Astrocyte (in vitro differentiated cells and primary cell): ENCODE measurements around the gene URI1. TPM values are rescaled to one million over a fixed set of nuclear protein-coding genes. Genes with fewer than 3 reads are reported as not detected.

ENCODE experiments used
- DNase-seq: peaks from one replicate; pipeline ENCODE4 v3.0.0-alpha.2; 2010; ENCODE audit warnings: low read depth
- FAIRE-seq: peaks from 2 replicates; lab custom pipeline; 2011; peaks lifted over from hg19 to GRCh38; lab: Jason Lieb, UNC
- H2AFZ ChIP-seq: 2 replicates; pipeline ENCODE4 v1.6.0; 2012; ENCODE audit warnings: low read depth, low read length, inconsistent platforms
- H3K27ac ChIP-seq: 2 replicates; pipeline ENCODE4 v1.5.1; 2011; ENCODE audit warnings: low read depth, low read length, inconsistent platforms
- H3K27me3 ChIP-seq: 2 replicates; pipeline ENCODE4 v1.6.0; 2011; ENCODE audit warnings: low read length, inconsistent platforms; ENCODE audit not compliant: insufficient read depth
- H3K36me3 ChIP-seq: 2 replicates; pipeline ENCODE4 v1.5.1; 2011; ENCODE audit warnings: low read length, inconsistent platforms; ENCODE audit not compliant: insufficient read depth
- H3K4me1 ChIP-seq: 2 replicates; pipeline ENCODE4 v1.5.1; 2011; ENCODE audit warnings: low read length, inconsistent platforms; ENCODE audit not compliant: insufficient read depth
- H3K4me2 ChIP-seq: 2 replicates; pipeline ENCODE4 v1.6.0; 2012; ENCODE audit warnings: low read length, inconsistent platforms
- H3K4me3 ChIP-seq: 2 replicates; pipeline ENCODE4 v1.5.1; 2011; ENCODE audit warnings: low read depth, mild to moderate bottlenecking, low read length, inconsistent platforms; ENCODE audit not compliant: insufficient read depth
- H3K79me2 ChIP-seq: 2 replicates; pipeline ENCODE4 v1.6.0; 2012; ENCODE audit warnings: mild to moderate bottlenecking, low read length, inconsistent platforms; ENCODE audit not compliant: insufficient read depth
- H3K9ac ChIP-seq: 2 replicates; pipeline ENCODE4 v1.6.0; 2012; ENCODE audit warnings: mild to moderate bottlenecking, low read length, inconsistent platforms
- H3K9me3 ChIP-seq: 2 replicates; pipeline ENCODE4 v1.5.1; 2012; ENCODE audit warnings: low read depth, mild to moderate bottlenecking, low read length, inconsistent platforms; ENCODE audit not compliant: insufficient read depth
- H4K20me1 ChIP-seq: 2 replicates; pipeline ENCODE4 v1.6.0; 2012; ENCODE audit warnings: low read length, inconsistent platforms; ENCODE audit not compliant: insufficient read depth
- H3K27ac Mint-ChIP-seq: one replicate; pipeline ENCODE4 v1.8.0; 2021; ENCODE audit warnings: mild to moderate bottlenecking, mixed read lengths; ENCODE audit not compliant: unreplicated experiment
- H3K27me3 Mint-ChIP-seq: one replicate; pipeline ENCODE4 v1.8.0; 2021; ENCODE audit warnings: low read depth, mixed read lengths; ENCODE audit not compliant: unreplicated experiment
- H3K36me3 Mint-ChIP-seq: one replicate; pipeline ENCODE4 v1.8.0; 2021; ENCODE audit warnings: low read depth, mixed read lengths; ENCODE audit not compliant: unreplicated experiment
- H3K4me1 Mint-ChIP-seq: one replicate; pipeline ENCODE4 v1.8.0; 2021; ENCODE audit warnings: low read depth, mixed read lengths; ENCODE audit not compliant: unreplicated experiment
- H3K4me3 Mint-ChIP-seq: one replicate; pipeline ENCODE4 v1.8.0; 2021; ENCODE audit warnings: mild to moderate bottlenecking, moderate library complexity, mixed read lengths; ENCODE audit not compliant: unreplicated experiment
- H3K9me3 Mint-ChIP-seq: one replicate; pipeline ENCODE4 v1.8.0; 2021; ENCODE audit warnings: mild to moderate bottlenecking, mixed read lengths; ENCODE audit not compliant: unreplicated experiment
- EZH2 ChIP-seq: IDR thresholded peaks from 2 replicates; pipeline ENCODE4 v1.6.1; 2012; ENCODE audit warnings: mild to moderate bottlenecking, low read length, inconsistent platforms; ENCODE audit not compliant: insufficient read depth
- total RNA-seq: library from RNA; stranded (reverse); gene quantifications from 2 replicates; pipeline ENCODE4 v1.2.1, GENCODE V29; 2021
- TF ChIP-seq, protein P1 (sequence below): IDR thresholded peaks from 2 replicates; pipeline ENCODE4 v1.5.1; 2011; ENCODE audit warnings: low read depth, mild to moderate bottlenecking, inconsistent platforms, low read length, moderate library complexity; ENCODE audit not compliant: insufficient read depth

URI1 gene
- total RNA-seq, 1 donor from 2014 or later, result 61.4 TPM

GRCh38 chr19:29896802-29897201 lies 45.2 kb upstream of the URI1 start:
- Mint-ChIP-seq H3K27ac (no peak overlapping the region), H3K4me3 (no peak overlapping the region), H3K27me3 (peaks cover 21% of the 10 kb centered on the region), H3K4me1 (no peaks in the 10 kb centered on the region), H3K9me3 (no peaks in the 10 kb centered on the region), H3K36me3 (no peaks in the 10 kb centered on the region)
- TF ChIP-seq, protein P1, sequence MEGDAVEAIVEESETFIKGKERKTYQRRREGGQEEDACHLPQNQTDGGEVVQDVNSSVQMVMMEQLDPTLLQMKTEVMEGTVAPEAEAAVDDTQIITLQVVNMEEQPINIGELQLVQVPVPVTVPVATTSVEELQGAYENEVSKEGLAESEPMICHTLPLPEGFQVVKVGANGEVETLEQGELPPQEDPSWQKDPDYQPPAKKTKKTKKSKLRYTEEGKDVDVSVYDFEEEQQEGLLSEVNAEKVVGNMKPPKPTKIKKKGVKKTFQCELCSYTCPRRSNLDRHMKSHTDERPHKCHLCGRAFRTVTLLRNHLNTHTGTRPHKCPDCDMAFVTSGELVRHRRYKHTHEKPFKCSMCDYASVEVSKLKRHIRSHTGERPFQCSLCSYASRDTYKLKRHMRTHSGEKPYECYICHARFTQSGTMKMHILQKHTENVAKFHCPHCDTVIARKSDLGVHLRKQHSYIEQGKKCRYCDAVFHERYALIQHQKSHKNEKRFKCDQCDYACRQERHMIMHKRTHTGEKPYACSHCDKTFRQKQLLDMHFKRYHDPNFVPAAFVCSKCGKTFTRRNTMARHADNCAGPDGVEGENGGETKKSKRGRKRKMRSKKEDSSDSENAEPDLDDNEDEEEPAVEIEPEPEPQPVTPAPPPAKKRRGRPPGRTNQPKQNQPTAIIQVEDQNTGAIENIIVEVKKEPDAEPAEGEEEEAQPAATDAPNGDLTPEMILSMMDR, result no peak
- no peak for TF ChIP-seq EZH2
- Histone ChIP-seq H3K36me3 (no peaks in the 10 kb centered on the region), H3K9ac (no peak overlapping the region), H3K4me2 (no peak overlapping the region), H4K20me1 (no peaks in the 10 kb centered on the region), H3K4me3 (no peak overlapping the region), H3K4me1 (no peaks in the 10 kb centered on the region), H2AFZ (no peak overlapping the region), H3K27ac (no peak overlapping the region), H3K79me2 (no peaks in the 10 kb centered on the region), H3K27me3 (no peaks in the 10 kb centered on the region), H3K9me3 (no peaks in the 10 kb centered on the region)
- FAIRE-seq (no peak), DNase-seq (no peak)

DNA sequence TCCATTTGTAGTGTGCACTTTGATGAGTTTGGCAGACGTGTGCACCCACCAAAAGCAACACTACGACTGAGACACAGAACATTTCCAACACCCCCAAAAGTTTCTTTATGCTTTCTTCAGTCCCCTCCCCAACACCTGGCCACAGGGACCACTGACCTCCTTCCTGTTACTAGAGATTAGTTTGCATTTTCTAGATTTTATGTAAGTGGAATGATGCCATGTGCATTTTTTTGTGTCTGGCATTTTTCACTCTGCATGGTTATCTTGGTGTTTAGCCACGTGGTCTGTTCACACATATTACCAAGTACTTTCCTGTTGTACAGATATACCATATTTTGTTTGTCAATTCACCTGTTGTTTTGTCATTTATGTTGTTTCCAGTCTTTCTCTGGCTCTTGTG lies 44.6 kb upstream of the URI1 start:
- no peak for FAIRE-seq
- no peak overlapping the region for H3K27ac Mint-ChIP-seq

DNA sequence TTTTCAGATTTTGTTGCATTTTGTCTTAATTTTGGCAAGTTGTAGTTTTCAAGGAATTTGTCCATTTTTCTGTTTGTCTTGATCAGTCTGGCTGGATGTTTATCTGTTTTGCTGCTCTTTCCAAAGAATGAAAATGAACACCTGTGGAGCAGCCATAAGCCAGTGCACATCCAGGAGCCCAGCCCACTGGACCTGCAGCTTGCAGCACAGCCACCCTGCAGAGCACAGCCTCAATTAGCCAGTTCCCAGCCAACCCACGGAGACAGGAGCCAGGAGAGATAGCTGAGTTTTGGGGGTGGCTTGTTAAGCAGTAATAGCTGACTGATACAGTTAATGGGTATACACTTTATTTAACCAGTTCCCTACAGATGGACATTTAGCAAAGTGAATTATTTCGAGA lies 38.0 kb upstream of the URI1 start:
- FAIRE-seq, result no peak
- H3K27me3 ChIP-seq, result no peaks in the 10 kb centered on the region
- H3K4me3 Mint-ChIP-seq, result no peak overlapping the region

More for the DNA sequence above, 44.6 kb upstream of the URI1 start:
- Histone ChIP-seq H3K4me1 (no peaks in the 10 kb centered on the region), H3K9ac (no peak overlapping the region), H3K9me3 (no peaks in the 10 kb centered on the region), H3K79me2 (no peaks in the 10 kb centered on the region), H3K4me3 (no peak overlapping the region), H3K27me3 (no peaks in the 10 kb centered on the region), H2AFZ (no peak overlapping the region), H3K4me2 (no peak overlapping the region), H3K27ac (no peak overlapping the region), H4K20me1 (no peaks in the 10 kb centered on the region), H3K36me3 (no peaks in the 10 kb centered on the region)
- Mint-ChIP-seq H3K36me3 (no peaks in the 10 kb centered on the region), H3K9me3 (no peaks in the 10 kb centered on the region), H3K4me1 (no peaks in the 10 kb centered on the region), H3K27me3 (peaks cover 17% of the 10 kb centered on the region), H3K4me3 (no peak overlapping the region)
- TF ChIP-seq, protein P1, result no peak
- no peak for TF ChIP-seq EZH2
- no peak for DNase-seq

More for the DNA sequence above, 38.0 kb upstream of the URI1 start:
- Mint-ChIP-seq H3K36me3 (no peaks in the 10 kb centered on the region), H3K27ac (no peak overlapping the region), H3K27me3 (no peaks in the 10 kb centered on the region), H3K4me1 (no peaks in the 10 kb centered on the region), H3K9me3 (no peaks in the 10 kb centered on the region)
- Histone ChIP-seq H3K4me2 (no peak overlapping the region), H3K9ac (no peak overlapping the region), H3K4me3 (no peak overlapping the region), H3K4me1 (no peaks in the 10 kb centered on the region), H3K9me3 (no peaks in the 10 kb centered on the region), H4K20me1 (no peaks in the 10 kb centered on the region), H3K27ac (no peak overlapping the region), H3K79me2 (no peaks in the 10 kb centered on the region), H3K36me3 (no peaks in the 10 kb centered on the region), H2AFZ (no peak overlapping the region)
- DNase-seq, result no peak
- TF ChIP-seq, protein P1, result no peak
- TF ChIP-seq EZH2, result no peak
